H9 (cell line): ENCODE results near the gene CDC27. TPM values are rescaled to one million over a fixed set of nuclear protein-coding genes. Genes with fewer than 3 reads are reported as not detected.

Experiments
- DNase-seq: peaks from one replicate; pipeline ENCODE4 v3.0.0-alpha.2; 2017
- H2AFZ ChIP-seq: one replicate; pipeline ENCODE4 v1.6.1; 2013; ENCODE audit warnings: mild to moderate bottlenecking, low read length, control low read depth, moderate library complexity
- H2AK5ac ChIP-seq: 2 replicates; pipeline ENCODE4 v1.6.1; 2013; ENCODE audit warnings: low read length, control low read depth, mixed read lengths; ENCODE audit not compliant: insufficient read length
- H2BK120ac ChIP-seq: one replicate; pipeline ENCODE4 v1.6.1; 2013; ENCODE audit warnings: low read depth, mild to moderate bottlenecking, low read length, control low read depth, inconsistent platforms; ENCODE audit not compliant: poor library complexity, severe bottlenecking
- H2BK12ac ChIP-seq: 2 replicates; pipeline ENCODE4 v1.6.1; 2013; ENCODE audit warnings: low read length, control low read depth, mixed read lengths, low read depth; ENCODE audit not compliant: insufficient read length
- H2BK15ac ChIP-seq: 2 replicates; pipeline ENCODE4 v1.6.1; 2013; ENCODE audit warnings: low read depth, low read length, control low read depth
- H2BK20ac ChIP-seq: one replicate; pipeline ENCODE4 v1.6.1; 2013; ENCODE audit warnings: low read depth, mild to moderate bottlenecking, low read length, control low read depth, inconsistent platforms; ENCODE audit not compliant: poor library complexity, severe bottlenecking
- H2BK5ac ChIP-seq: 2 replicates; pipeline ENCODE4 v1.6.1; 2013; ENCODE audit warnings: low read length, control low read depth, mixed read lengths; ENCODE audit not compliant: insufficient read length
- H3K14ac ChIP-seq: 2 replicates; pipeline ENCODE4 v1.6.1; 2013; ENCODE audit warnings: low read length, control low read depth; ENCODE audit not compliant: insufficient read depth
- H3K18ac ChIP-seq: 2 replicates; pipeline ENCODE4 v1.6.1; 2013; ENCODE audit warnings: low read depth, mild to moderate bottlenecking, mixed read lengths, low read length, control low read depth; ENCODE audit not compliant: insufficient read length
- H3K23ac ChIP-seq: 2 replicates; pipeline ENCODE4 v1.6.1; 2013; ENCODE audit warnings: low read length, control low read depth, mixed read lengths, low read depth; ENCODE audit not compliant: insufficient read length
- H3K23me2 ChIP-seq: 2 replicates; pipeline ENCODE4 v1.6.1; 2013; ENCODE audit warnings: low read depth, mild to moderate bottlenecking, mixed read lengths, low read length, control low read depth; ENCODE audit not compliant: insufficient read length, poor library complexity, severe bottlenecking
- H3K27ac ChIP-seq: 2 replicates; pipeline ENCODE4 v1.5.1; 2013; ENCODE audit warnings: low read length, control low read depth, mixed read lengths, low read depth; ENCODE audit not compliant: insufficient read length
- H3K27me3 ChIP-seq: 2 replicates; pipeline ENCODE4 v1.6.1; 2013; ENCODE audit warnings: low read length, control low read depth, inconsistent platforms; ENCODE audit not compliant: insufficient read depth
- H3K4ac ChIP-seq: 2 replicates; pipeline ENCODE4 v1.6.1; 2013; ENCODE audit warnings: low read depth, mild to moderate bottlenecking, control low read depth, inconsistent platforms, low read length, moderate library complexity
- H3K4me1 ChIP-seq: 2 replicates; pipeline ENCODE4 v1.6.1; 2013; ENCODE audit warnings: low read length, control low read depth, inconsistent platforms; ENCODE audit not compliant: insufficient read depth
- H3K4me2 ChIP-seq: 2 replicates; pipeline ENCODE4 v1.6.1; 2013; ENCODE audit warnings: low read length, control low read depth, mixed read lengths; ENCODE audit not compliant: insufficient read length, insufficient read depth
- H3K56ac ChIP-seq: 2 replicates; pipeline ENCODE4 v1.6.1; 2013; ENCODE audit warnings: low read depth, mild to moderate bottlenecking, mixed read lengths, low read length, control low read depth; ENCODE audit not compliant: insufficient read length
- H3K79me1 ChIP-seq: 2 replicates; pipeline ENCODE4 v1.6.1; 2013; ENCODE audit warnings: low read depth, mild to moderate bottlenecking, moderate library complexity, low read length, control low read depth, inconsistent platforms; ENCODE audit not compliant: insufficient read depth, poor library complexity, severe bottlenecking
- H3K79me2 ChIP-seq: 2 replicates; pipeline ENCODE4 v1.6.1; 2013; ENCODE audit warnings: low read length, control low read depth, inconsistent platforms; ENCODE audit not compliant: insufficient read depth
- H3K9ac ChIP-seq: 2 replicates; pipeline ENCODE4 v1.6.1; 2013; ENCODE audit warnings: low read length, control low read depth, mixed read lengths; ENCODE audit not compliant: insufficient read length; ENCODE audit errors: extremely low read depth
- H3K9me3 ChIP-seq: one replicate; pipeline ENCODE4 v1.6.1; 2013; ENCODE audit warnings: low read depth, low read length, inconsistent platforms; ENCODE audit not compliant: control insufficient read depth
- H3T11ph ChIP-seq: one replicate; pipeline ENCODE4 v1.6.1; 2013; ENCODE audit warnings: mild to moderate bottlenecking, low read length, control low read depth, inconsistent platforms
- H4K20me1 ChIP-seq: one replicate; pipeline ENCODE4 v1.6.1; 2013; ENCODE audit not compliant: control insufficient read depth, insufficient read length, insufficient read depth
- H4K5ac ChIP-seq: 2 replicates; pipeline ENCODE4 v1.6.1; 2013; ENCODE audit warnings: low read depth, mild to moderate bottlenecking, mixed read lengths, low read length, control low read depth; ENCODE audit not compliant: insufficient read length
- H4K8ac ChIP-seq: replicated peaks from 2 replicates; pipeline ENCODE4 v1.6.1; 2013; ENCODE audit warnings: low read length, control low read depth, mixed read lengths, low read depth; ENCODE audit not compliant: insufficient read length
- H4K91ac ChIP-seq: 2 replicates; pipeline ENCODE4 v1.6.1; 2013; ENCODE audit warnings: low read depth, mild to moderate bottlenecking, moderate library complexity, mixed read lengths, low read length, control low read depth; ENCODE audit not compliant: insufficient read length
- H3K27ac Mint-ChIP-seq, 3 experiments: 2 replicates in 2 of 3; 3 replicates in 1 of 3; pipeline ENCODE4 v1.8.0; 2020 to 2021; ENCODE audit warnings: mixed read lengths in 3 of 3, mild to moderate bottlenecking in 1 of 3, moderate library complexity in 1 of 3
- H3K27me3 Mint-ChIP-seq: 2 replicates; pipeline ENCODE4 v1.8.0; 2021; ENCODE audit warnings: low read depth, mild to moderate bottlenecking, moderate library complexity, mixed read lengths
- H3K36me3 Mint-ChIP-seq, 3 experiments: 2 replicates in 2 of 3; 3 replicates in 1 of 3; pipeline ENCODE4 v1.8.0; 2020 to 2021; ENCODE audit warnings: low read depth in 3 of 3, mixed read lengths in 3 of 3; ENCODE audit not compliant: insufficient read depth in 1 of 3
- H3K4me1 Mint-ChIP-seq, 2 experiments: 2 replicates each; pipeline ENCODE4 v1.8.0; 2020; ENCODE audit warnings: mixed read lengths in 2 of 2
- H3K4me3 Mint-ChIP-seq, 2 experiments: 2 replicates in 1 of 2; 3 replicates in 1 of 2; pipeline ENCODE4 v1.8.0; 2020 to 2021; ENCODE audit warnings: mild to moderate bottlenecking in 2 of 2, mixed read lengths in 2 of 2, moderate library complexity in 1 of 2
- H3K9me3 Mint-ChIP-seq, 2 experiments: 2 replicates in 1 of 2; 3 replicates in 1 of 2; pipeline ENCODE4 v1.8.0; 2020; ENCODE audit warnings: mild to moderate bottlenecking in 2 of 2, mixed read lengths in 2 of 2, moderate library complexity in 1 of 2
- WGBS: extraction: QIAGEN DNeasy Blood & Tissue Kit; methylation state at CpG from one replicate; pipeline ENCODE4 v1.1.7; 2013; ENCODE audit warnings: missing lambda C conversion rate, low lambda C conversion rate, mixed read lengths; ENCODE audit not compliant: insufficient read length; ENCODE audit errors: extremely low coverage; 5-methylcytosine and 5-hydroxymethylcytosine counted together
- total RNA-seq: library from RNA; stranded (reverse); gene quantifications from 2 replicates; pipeline ENCODE4 v1.2.1, GENCODE V29; 2021
- TF ChIP-seq, protein P1 (sequence below): fragments of 200-600 bp; sonication (generic); conservative IDR thresholded peaks from 3 replicates; pipeline ENCODE4 v1.8.0; 2021; ENCODE audit warnings: antibody characterized with exemption, mild to moderate bottlenecking

CDC27 gene
- total RNA-seq, 1 experiment from 2014 or later = 82.5 TPM

DNA sequence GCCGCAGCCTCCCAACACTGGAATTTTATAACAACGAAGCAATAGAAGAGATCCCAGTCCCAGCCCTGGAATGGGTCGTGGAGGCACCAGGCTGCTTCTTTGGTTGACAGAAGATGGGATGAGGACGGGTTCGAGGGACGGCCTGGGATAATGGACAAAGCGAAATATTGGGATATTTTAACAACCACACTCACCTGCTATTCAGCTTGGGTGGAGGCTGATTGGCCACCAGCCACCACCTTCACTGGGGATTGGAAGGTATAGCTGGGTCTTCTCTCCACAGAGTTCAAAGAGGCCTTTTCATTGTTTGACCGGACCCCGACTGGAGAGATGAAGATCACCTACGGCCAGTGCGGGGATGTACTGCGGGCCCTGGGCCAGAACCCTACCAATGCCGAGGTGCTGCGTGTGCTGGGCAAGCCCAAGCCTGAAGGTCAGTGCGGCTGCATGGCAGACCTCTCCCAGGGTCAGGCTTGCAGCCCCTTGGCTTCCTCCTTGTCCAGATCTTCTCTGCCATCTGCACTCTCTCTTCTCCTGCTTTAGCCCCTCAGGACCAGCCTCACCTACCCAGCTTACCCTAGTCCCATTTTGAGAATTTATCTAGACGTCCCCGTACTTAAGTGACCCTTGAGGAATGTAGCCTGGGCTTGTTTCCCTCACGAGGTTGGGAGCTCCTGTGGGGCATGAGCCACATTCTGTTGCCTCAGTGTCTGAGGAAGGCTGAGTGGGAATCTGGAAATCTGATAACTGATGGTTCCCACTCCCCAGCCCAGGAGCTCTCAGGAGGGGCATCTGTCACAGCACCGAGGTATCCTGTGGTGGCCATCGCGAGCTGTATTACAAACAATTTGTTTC is 30.8 kb upstream of the CDC27 start:
- Histone ChIP-seq H3K14ac (no peak overlapping the region), H3K79me1 (no peaks in the 10 kb centered on the region), H3T11ph (no peak overlapping the region), H3K23me2 (no peaks in the 10 kb centered on the region), H3K4ac (no peak overlapping the region), H3K4me2 (no peak overlapping the region), H3K23ac (no peak overlapping the region), H4K91ac (no peak overlapping the region), H2BK120ac (no peak overlapping the region), H3K56ac (no peak overlapping the region), H3K27ac (no peak overlapping the region), H3K4me1 (peaks cover 5% of the 10 kb centered on the region; the same call in 1 of the 2 replicates), H3K79me2 (no peaks in the 10 kb centered on the region), H3K27me3 (no peaks in the 10 kb centered on the region), H2AFZ (no peak overlapping the region), H3K18ac (no peak overlapping the region), H4K5ac (no peak overlapping the region), H2BK5ac (no peak overlapping the region), H4K20me1 (no peaks in the 10 kb centered on the region), H2BK20ac (no peak overlapping the region), H4K8ac (no peak overlapping the region), H2AK5ac (no peak overlapping the region), H2BK12ac (no peak overlapping the region), H3K9me3 (no peaks in the 10 kb centered on the region), H3K9ac (no peak overlapping the region), H2BK15ac (no peak overlapping the region)
- Mint-ChIP-seq H3K4me3 (no peak overlapping the region), H3K4me1 (peaks cover 17 to 20% of the 10 kb centered on the region in 2 experiments), H3K27me3 (peaks cover 28% of the 10 kb centered on the region), H3K27ac (peak overlapping the region in 1 of 3 experiments; percentile 9; a peak in 1 of 7 replicates), H3K9me3 (peaks cover 13 to 22% of the 10 kb centered on the region in 2 experiments), H3K36me3 (peaks cover 0 to 13% (median 9%) of the 10 kb centered on the region in 3 experiments; a peak in 4 of 7 replicates)
- TF ChIP-seq, protein P1, sequence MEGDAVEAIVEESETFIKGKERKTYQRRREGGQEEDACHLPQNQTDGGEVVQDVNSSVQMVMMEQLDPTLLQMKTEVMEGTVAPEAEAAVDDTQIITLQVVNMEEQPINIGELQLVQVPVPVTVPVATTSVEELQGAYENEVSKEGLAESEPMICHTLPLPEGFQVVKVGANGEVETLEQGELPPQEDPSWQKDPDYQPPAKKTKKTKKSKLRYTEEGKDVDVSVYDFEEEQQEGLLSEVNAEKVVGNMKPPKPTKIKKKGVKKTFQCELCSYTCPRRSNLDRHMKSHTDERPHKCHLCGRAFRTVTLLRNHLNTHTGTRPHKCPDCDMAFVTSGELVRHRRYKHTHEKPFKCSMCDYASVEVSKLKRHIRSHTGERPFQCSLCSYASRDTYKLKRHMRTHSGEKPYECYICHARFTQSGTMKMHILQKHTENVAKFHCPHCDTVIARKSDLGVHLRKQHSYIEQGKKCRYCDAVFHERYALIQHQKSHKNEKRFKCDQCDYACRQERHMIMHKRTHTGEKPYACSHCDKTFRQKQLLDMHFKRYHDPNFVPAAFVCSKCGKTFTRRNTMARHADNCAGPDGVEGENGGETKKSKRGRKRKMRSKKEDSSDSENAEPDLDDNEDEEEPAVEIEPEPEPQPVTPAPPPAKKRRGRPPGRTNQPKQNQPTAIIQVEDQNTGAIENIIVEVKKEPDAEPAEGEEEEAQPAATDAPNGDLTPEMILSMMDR = no peak
- WGBS = no CpG with 5 or more reads among the region's 21 CpGs
- DNase-seq = no peak
